Thymus (tissue), 11 donors: ENCODE measurements around the gene CIAO2A. TPM values are rescaled to one million over a fixed set of nuclear protein-coding genes. Genes with fewer than 3 reads are reported as not detected.
"Not testable (repeated sequence)": the region's sequence is repeated elsewhere in the genome, so short reads cannot be mapped to it uniquely, and the experiment has no call there.

Experiments
- DNase-seq, 9 donors: peaks; one replicate each; pipeline ENCODE4 v3.0.0-alpha.2; 2013; ENCODE audit warnings: low spot score in 9 of 9, low read depth in 6 of 9, missing footprints in 1 of 9
- H3K27ac ChIP-seq, 2 donors: one replicate each; pipeline ENCODE4 v1.5.1; 2013; ENCODE audit warnings: control low read depth in 1 of 2, low read depth in 1 of 2, low read length in 1 of 2, mild to moderate bottlenecking in 1 of 2, moderate library complexity in 1 of 2
- H3K27me3 ChIP-seq, 2 donors: one replicate each; pipeline ENCODE4 v1.5.1; 2013; ENCODE audit warnings: low read length in 1 of 2; ENCODE audit not compliant: control insufficient read depth in 2 of 2, insufficient read depth in 1 of 2
- H3K36me3 ChIP-seq, 2 donors: one replicate each; pipeline ENCODE4 v1.5.1; 2013; ENCODE audit warnings: low read length in 1 of 2, mild to moderate bottlenecking in 1 of 2, moderate library complexity in 1 of 2; ENCODE audit not compliant: control insufficient read depth in 2 of 2, insufficient read depth in 2 of 2
- H3K4me1 ChIP-seq, 2 donors: one replicate each; pipeline ENCODE4 v1.5.1; 2013; ENCODE audit warnings: low read length in 2 of 2; ENCODE audit not compliant: control insufficient read depth in 2 of 2, insufficient read depth in 2 of 2
- H3K4me3 ChIP-seq, 2 donors: one replicate each; pipeline ENCODE4 v1.5.1; 2013; ENCODE audit warnings: low read length in 2 of 2, control low read depth in 1 of 2, mild to moderate bottlenecking in 1 of 2
- H3K9me3 ChIP-seq, 2 donors: one replicate each; pipeline ENCODE4 v1.5.1; 2013; ENCODE audit warnings: low read length in 1 of 2, mild to moderate bottlenecking in 1 of 2; ENCODE audit not compliant: control insufficient read depth in 2 of 2, insufficient read depth in 1 of 2
- WGBS: extraction: QIAGEN DNeasy Blood & Tissue Kit; methylation state at CpG from one replicate; pipeline ENCODE4 v1.1.7; 2013; 5-methylcytosine and 5-hydroxymethylcytosine counted together
- polyA plus RNA-seq: library from polyadenylated mRNA; stranded (reverse); fragments of 200-250 nt; gene quantifications from one replicate; pipeline ENCODE4 v1.2.3, GENCODE V29; 2013
- total RNA-seq: library from RNA; stranded (reverse); fragments of 120-200 nt; gene quantifications from one replicate; pipeline ENCODE4 v1.2.4, GENCODE V29; 2013
- donor health status: healthy.

Gene CIAO2A
- total and polyA plus RNA-seq, 2 donors = 79.1 to 115 TPM

DNA sequence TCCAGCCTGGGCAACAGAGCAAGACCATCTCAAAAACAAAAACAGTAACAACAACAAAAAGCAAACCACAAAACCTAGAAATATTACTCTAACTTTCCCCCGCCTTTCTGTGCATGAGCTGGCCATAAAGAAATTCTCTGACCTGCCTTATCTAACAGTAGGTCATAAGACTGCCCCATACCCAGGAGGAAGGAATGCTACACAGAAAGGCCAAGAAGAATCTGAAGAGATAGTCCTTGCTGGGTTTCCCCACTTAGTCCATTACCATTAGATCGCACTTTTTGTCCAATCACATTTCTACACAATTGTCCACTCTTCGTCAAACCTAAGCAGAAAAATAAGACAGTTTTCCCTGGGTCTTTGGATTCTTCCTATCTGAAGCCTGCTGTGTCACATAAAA is 23.5 kb downstream of the CIAO2A start:
- no peaks in the 10 kb centered on the region for H3K27me3 ChIP-seq
- H3K4me1 ChIP-seq = peaks cover 0 to 6% of the 10 kb centered on the region in 2 donors
- 97% methylated on average over 3 of the region's 3 CpGs for WGBS
- peaks cover 7 to 22% of the 10 kb centered on the region in 2 donors for H3K36me3 ChIP-seq
- DNase-seq = no peak
- H3K9me3 ChIP-seq = peaks cover 0 to 4% of the 10 kb centered on the region in 2 donors
- no peak overlapping the region for H3K27ac ChIP-seq
- H3K4me3 ChIP-seq = no peak overlapping the region

- peaks cover 7 to 15% of the 10 kb centered on the region in 2 donors for H3K36me3 ChIP-seq
- no peak for DNase-seq
- H3K9me3 ChIP-seq = peaks cover 0 to 4% of the 10 kb centered on the region in 2 donors
- 93% methylated on average over 4 of the region's 4 CpGs for WGBS
- no peaks in the 10 kb centered on the region for H3K27me3 ChIP-seq
- H3K4me3 ChIP-seq = no peak overlapping the region
- H3K27ac ChIP-seq = no peak overlapping the region
- peaks cover 0 to 6% of the 10 kb centered on the region in 2 donors for H3K4me1 ChIP-seq
Measured at GRCh38 chr15:64068133-64068532, 25.5 kb downstream of the CIAO2A start.

GRCh38 chr15:64067564-64068030 is 26.0 kb downstream of the CIAO2A start:
- H3K4me3 ChIP-seq = no peak overlapping the region
- no peak overlapping the region for H3K27ac ChIP-seq
- peak; percentile 47 to 90 (median 75) for DNase-seq
- peaks cover 7 to 11% of the 10 kb centered on the region in 2 donors for H3K36me3 ChIP-seq
- WGBS = 27% methylated on average over 11 of the region's 11 CpGs
- H3K9me3 ChIP-seq = peaks cover 0 to 4% of the 10 kb centered on the region in 2 donors
- H3K4me1 ChIP-seq = peaks cover 0 to 6% of the 10 kb centered on the region in 2 donors
- H3K27me3 ChIP-seq = no peaks in the 10 kb centered on the region

GRCh38 chr15:64066451-64066850 is 27.2 kb downstream of the CIAO2A start:
- H3K27ac ChIP-seq = no peak overlapping the region
- H3K4me3 ChIP-seq = no peak overlapping the region
- H3K27me3 ChIP-seq = no peaks in the 10 kb centered on the region
- no peak for DNase-seq
- H3K36me3 ChIP-seq = peaks cover under 1 to 3% of the 10 kb centered on the region in 2 donors
- WGBS = 97% methylated on average over 1 of the region's 1 CpG
- peaks cover 0 to 6% of the 10 kb centered on the region in 2 donors for H3K4me1 ChIP-seq
- H3K9me3 ChIP-seq = peaks cover 0 to 4% of the 10 kb centered on the region in 2 donors

GRCh38 chr15:64060716-64061115 is 32.9 kb downstream of the CIAO2A start:
- H3K27ac ChIP-seq = no peak overlapping the region
- H3K9me3 ChIP-seq = peaks cover 0 to 9% of the 10 kb centered on the region in 2 donors
- DNase-seq = no peak
- H3K4me3 ChIP-seq = no peak overlapping the region
- no peaks in the 10 kb centered on the region for H3K27me3 ChIP-seq
- no peaks in the 10 kb centered on the region for H3K36me3 ChIP-seq
- WGBS = 96% methylated on average over 29 of the region's 29 CpGs
- no peaks in the 10 kb centered on the region for H3K4me1 ChIP-seq

DNA sequence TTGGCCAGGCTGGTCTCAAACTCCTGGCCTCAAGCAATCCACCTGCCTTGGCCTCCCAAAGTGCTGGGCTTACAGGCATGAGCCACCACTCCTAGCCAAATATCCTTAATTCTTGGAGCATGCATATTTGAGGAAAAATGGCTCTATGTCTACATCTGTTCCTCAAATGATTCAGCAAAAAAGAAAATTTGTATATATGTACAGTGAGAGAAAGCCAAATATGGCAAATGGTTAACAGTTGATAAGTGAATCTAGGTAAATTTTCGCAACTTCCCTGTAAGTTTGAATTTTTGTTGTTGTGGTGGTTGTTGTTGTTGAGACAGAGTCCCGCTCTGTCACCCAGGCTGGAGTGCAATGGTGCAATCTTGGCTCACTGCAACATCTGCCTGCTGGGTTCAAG is 34.5 kb downstream of the CIAO2A start:
- H3K4me1 ChIP-seq, H3K9me3 ChIP-seq, DNase-seq, H3K27me3 ChIP-seq, H3K27ac ChIP-seq, H3K36me3 ChIP-seq, H3K4me3 ChIP-seq: not testable (repeated sequence)
- WGBS = 96% methylated on average over 2 of the region's 2 CpGs

DNA sequence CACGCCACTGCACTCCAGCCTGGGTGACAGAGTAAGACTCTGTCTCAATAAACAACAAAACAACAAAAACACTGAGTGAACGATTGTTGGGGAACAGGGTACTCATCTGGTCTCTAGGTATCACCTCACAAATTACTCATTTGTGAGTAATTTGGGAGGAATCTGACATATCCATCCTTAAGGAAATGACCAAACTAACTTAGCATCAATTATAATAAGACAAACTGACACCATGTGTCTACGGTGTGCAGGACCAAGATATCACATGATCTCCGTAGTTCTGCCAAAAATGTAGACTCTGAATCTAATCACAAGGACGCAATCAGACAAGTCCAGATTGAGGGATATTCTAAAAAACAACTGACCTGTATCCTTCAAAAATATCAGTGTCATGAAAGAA is 35.4 kb downstream of the CIAO2A start:
- DNase-seq = no peak
- Histone ChIP-seq H3K4me3 (no peak overlapping the region), H3K9me3 (peaks cover 0 to 9% of the 10 kb centered on the region in 2 donors), H3K36me3 (no peaks in the 10 kb centered on the region), H3K27me3 (no peaks in the 10 kb centered on the region), H3K27ac (no peak overlapping the region), H3K4me1 (no peaks in the 10 kb centered on the region)
- 96% methylated on average over 5 of the region's 5 CpGs for WGBS

DNA sequence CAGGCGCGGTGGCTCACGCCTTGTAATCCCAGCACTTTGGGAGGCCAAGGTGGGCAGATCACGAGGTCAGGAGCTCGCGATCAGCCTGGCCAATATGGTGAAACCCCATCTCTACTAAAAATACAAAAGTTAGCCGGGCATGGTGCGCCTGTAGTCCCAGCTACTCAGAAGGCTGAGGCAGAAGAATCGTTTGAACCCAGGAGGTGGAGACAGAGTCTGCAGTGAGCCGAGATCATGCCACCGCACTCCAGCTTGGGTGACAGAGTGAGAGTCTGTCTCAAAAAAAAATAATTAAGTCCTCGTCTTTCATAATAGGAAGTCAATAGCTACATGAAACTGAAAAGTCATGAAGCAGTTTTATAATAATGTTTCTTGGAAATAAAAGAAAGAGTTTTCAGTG is 40.0 kb downstream of the CIAO2A start:
- not testable (repeated sequence) for H3K4me3 ChIP-seq, H3K27me3 ChIP-seq, DNase-seq, H3K27ac ChIP-seq, H3K36me3 ChIP-seq, H3K4me1 ChIP-seq, H3K9me3 ChIP-seq
- WGBS = 91% methylated on average over 12 of the region's 12 CpGs

- H3K36me3 ChIP-seq = no peaks in the 10 kb centered on the region
- peaks cover 0 to 4% of the 10 kb centered on the region in 2 donors for H3K27me3 ChIP-seq
- H3K9me3 ChIP-seq = no peaks in the 10 kb centered on the region
- no peak overlapping the region for H3K27ac ChIP-seq
- no peaks in the 10 kb centered on the region for H3K4me1 ChIP-seq
- no peak for DNase-seq
- 98% methylated on average over 5 of the region's 5 CpGs for WGBS
- no peak overlapping the region for H3K4me3 ChIP-seq
Measured at GRCh38 chr15:64052925-64053491, 40.6 kb downstream of the CIAO2A start.
